A549 (cell line): Measurements from ENCODE around the gene IKZF3. TPM values are rescaled to one million over a fixed set of nuclear protein-coding genes. Genes with fewer than 3 reads are reported as not detected.

Experiments
- ATAC-seq, 2 experiments: fragments of 200-7000 bp in 1 of 2; fragments of >200 bp in 1 of 2; cut with Nextera tagmentation in 1 of 2; cut with Tn5 transposase in 1 of 2; 3 replicates each; pipeline versions ENCODE4 v1.8.0 to v1.9.1; 2018 to 2020; ENCODE audit warnings: mild to moderate bottlenecking in 1 of 2, moderate library complexity in 1 of 2
- CTCF ChIA-PET: fragments of 300-600 bp; sonication (Branson Sonifier 250); formaldehyde crosslinking; extraction: SDS; loops from one replicate; lab custom pipeline; 2021; ENCODE audit warnings: antibody characterized with exemption, inconsistent platforms; lab: Yijun Ruan, JAX
- POLR2A ChIA-PET: fragments of 350-600 bp; formaldehyde crosslinking; extraction: SDS; loops from one replicate; lab custom pipeline; 2021; ENCODE audit warnings: antibody characterized with exemption, inconsistent platforms; lab: Yijun Ruan, JAX
- DNase-seq, 2 experiments: peaks; one replicate each; pipeline versions ENCODE4 v3.0.0 to v3.0.0-alpha.2; 2011 to 2016; ENCODE audit warnings: low read depth in 1 of 2, low spot score in 1 of 2
- FAIRE-seq: peaks from 2 replicates; lab custom pipeline; 2011; peaks lifted over from hg19 to GRCh38; lab: Jason Lieb, UNC
- H3K27ac ChIP-seq, 2 experiments: fragments of >200 bp; sonication (Bioruptor Twin); formaldehyde crosslinking; 3 replicates each; pipeline ENCODE4 v1.5.1; 2016 to 2017
- H3K4me1 ChIP-seq: fragments of >200 bp; sonication (Bioruptor Twin); formaldehyde crosslinking; 3 replicates; pipeline ENCODE4 v1.6.1; 2016
- H3K4me2 ChIP-seq: fragments of >200 bp; sonication (Bioruptor Twin); formaldehyde crosslinking; 3 replicates; pipeline ENCODE4 v1.6.1; 2016
- H3K4me3 ChIP-seq: fragments of >200 bp; sonication (Bioruptor Twin); formaldehyde crosslinking; 3 replicates; pipeline ENCODE4 v1.5.1; 2016
- H3K9me3 ChIP-seq: fragments of >200 bp; sonication (Bioruptor Twin); formaldehyde crosslinking; 3 replicates; pipeline ENCODE4 v1.6.1; 2016
- CEBPB ChIP-seq, 2 experiments: fragments of >200 bp in 1 of 2; sonication (Bioruptor Twin) in 1 of 2; formaldehyde crosslinking in 1 of 2; IDR thresholded peaks; 2 replicates each; pipeline ENCODE4 v1.6.1; 2012 to 2016
- EHF ChIP-seq: fragments of 250-450 bp; sonication (Bioruptor Pico); IDR thresholded peaks from 2 replicates; pipeline ENCODE4 v1.5.0; 2020; ENCODE audit warnings: mild to moderate bottlenecking
- ESRRA ChIP-seq: fragments of 150-350 bp; IDR thresholded peaks from 2 replicates; pipeline ENCODE4 v1.6.1; 2014; ENCODE audit warnings: mild to moderate bottlenecking, low read length, borderline replicate concordance
- FOSB ChIP-seq: fragments of 250-450 bp; sonication (Bioruptor Pico); IDR thresholded peaks from 2 replicates; pipeline ENCODE4 v1.5.0; 2020; ENCODE audit warnings: mild to moderate bottlenecking, moderate library complexity
- HDAC2 ChIP-seq: fragments of 200-600 bp; sonication (generic); IDR thresholded peaks from 2 replicates; pipeline ENCODE4 v1.6.1; 2016
- HOXB13 ChIP-seq: fragments of 250-450 bp; sonication (Bioruptor Pico); IDR thresholded peaks from 2 replicates; pipeline ENCODE4 v1.5.0; 2020; ENCODE audit warnings: low read depth, mild to moderate bottlenecking, moderate library complexity
- KDM5A ChIP-seq: fragments of 200-600 bp; sonication (generic); IDR thresholded peaks from 2 replicates; pipeline ENCODE4 v1.6.1; 2016; ENCODE audit warnings: antibody characterized with exemption, mild to moderate bottlenecking
- NR3C1 ChIP-seq: fragments of >200 bp; sonication (Bioruptor Twin); formaldehyde crosslinking; IDR thresholded peaks from 3 replicates; pipeline ENCODE4 v1.6.1; 2017
- RAD21 ChIP-seq, 2 experiments: fragments of >200 bp in 1 of 2; sonication (Bioruptor Twin) in 1 of 2; formaldehyde crosslinking in 1 of 2; IDR thresholded peaks in 1 of 2; conservative IDR thresholded peaks in 1 of 2; 2 replicates in 1 of 2; 3 replicates in 1 of 2; pipeline ENCODE4 v1.6.1; 2012 to 2018; ENCODE audit warnings: inconsistent platforms in 1 of 2
- RFX5 ChIP-seq: fragments of 450-650 bp; IDR thresholded peaks from 2 replicates; pipeline ENCODE4 v1.7.1; 2014; ENCODE audit warnings: antibody characterized with exemption, mild to moderate bottlenecking, moderate library complexity
- SMC3 ChIP-seq: fragments of >200 bp; sonication (Bioruptor Twin); formaldehyde crosslinking; IDR thresholded peaks from 3 replicates; pipeline ENCODE4 v1.6.1; 2018; ENCODE audit warnings: inconsistent platforms
- TP53 ChIP-seq: fragments of 250-450 bp; sonication (Bioruptor Pico); IDR thresholded peaks from 2 replicates; pipeline ENCODE4 v1.5.0; 2021; ENCODE audit warnings: mild to moderate bottlenecking, moderate library complexity
- ZFP36 ChIP-seq: fragments of 450-650 bp; IDR thresholded peaks from 2 replicates; pipeline ENCODE4 v1.6.1; 2014; ENCODE audit warnings: borderline replicate concordance; ENCODE audit not compliant: partially characterized antibody
- WGBS: methylation state at CpG from one replicate; pipeline ENCODE4 v1.1.6; 2017; ENCODE audit errors: missing lambda C conversion rate; 5-methylcytosine and 5-hydroxymethylcytosine counted together
- polyA plus RNA-seq, 4 experiments: library from polyadenylated mRNA; depleted of rRNA in 3 of 4; stranded (reverse); fragments of >200 nt; fragmentation: RNase III in 1 of 4; extraction: RNeasy Plus Mini Kit Qiagen cat#74134 plus additional on column Dnase treatment in 1 of 4; gene quantifications; 2 replicates in 3 of 4; 3 replicates in 1 of 4; pipeline ENCODE4 v1.2.3, GENCODE V29; 2011 to 2017
- TF ChIP-seq, protein P1 (sequence below): IDR thresholded peaks from 2 replicates; pipeline ENCODE4 v1.6.1; 2012
- TF ChIP-seq, protein P2 (sequence below): fragments of >200 bp; sonication (Bioruptor Twin); formaldehyde crosslinking; IDR thresholded peaks from 3 replicates; pipeline ENCODE4 v1.5.1; 2016
- TF ChIP-seq, protein P3 (sequence below): fragments of >200 bp; sonication (Bioruptor Twin); formaldehyde crosslinking; IDR thresholded peaks from 2 replicates; pipeline ENCODE4 v1.6.1; 2016
- TF ChIP-seq, protein P4 (sequence below): fragments of >200 bp; sonication (Bioruptor Twin); formaldehyde crosslinking; IDR thresholded peaks from 3 replicates; pipeline ENCODE4 v1.6.1; 2016
- TF ChIP-seq, protein P5 (sequence below): IDR thresholded peaks from 2 replicates; pipeline ENCODE4 v1.6.1; 2012
- TF ChIP-seq, protein P6 (sequence below): fragments of 450-650 bp; IDR thresholded peaks from 2 replicates; pipeline ENCODE4 v1.6.1; 2014; ENCODE audit warnings: antibody characterized with exemption
- TF ChIP-seq, protein P7 (sequence below): fragments of 150-350 bp; IDR thresholded peaks from 2 replicates; pipeline ENCODE4 v1.6.1; 2014; ENCODE audit warnings: low read depth, mild to moderate bottlenecking, low read length

Gene IKZF3
- polyA plus RNA-seq, 2 of the 4 experiments (the other 2 are of a cell fraction) = not detected

DNA sequence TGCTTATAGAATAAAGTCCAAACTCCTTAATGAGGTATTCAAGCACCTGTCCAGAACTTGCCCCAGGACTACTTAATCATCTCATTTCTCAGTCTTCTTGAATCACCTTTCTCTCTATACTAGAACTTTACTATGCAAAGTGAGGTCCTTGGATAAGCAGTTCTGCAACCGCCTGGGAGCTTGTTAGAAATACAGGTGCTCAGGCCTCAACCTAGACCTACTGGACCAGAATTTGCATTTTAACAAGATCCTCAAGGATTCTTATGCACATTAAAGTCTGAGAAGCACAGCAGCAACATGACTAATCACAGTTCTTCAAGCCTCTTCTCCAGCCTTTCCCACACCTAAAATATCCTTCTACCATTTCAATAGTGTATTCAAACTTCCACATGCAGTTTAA, 64.7 kb downstream of the IKZF3 start:
- H3K27ac ChIP-seq = no peak overlapping the region
- no peak overlapping the region for H3K4me2 ChIP-seq
- no peaks in the 10 kb centered on the region for H3K9me3 ChIP-seq
- no peak overlapping the region for H3K4me3 ChIP-seq
- DNase-seq (no peak), FAIRE-seq (no peak), ATAC-seq (no peak)
- ChIA-PET CTCF (no interaction called here), POLR2A (no interaction called here)
- TF ChIP-seq HDAC2 = no peak
- TF ChIP-seq TP53 (CRISPR knock-in tag) = no peak
- TF ChIP-seq, protein P1, sequence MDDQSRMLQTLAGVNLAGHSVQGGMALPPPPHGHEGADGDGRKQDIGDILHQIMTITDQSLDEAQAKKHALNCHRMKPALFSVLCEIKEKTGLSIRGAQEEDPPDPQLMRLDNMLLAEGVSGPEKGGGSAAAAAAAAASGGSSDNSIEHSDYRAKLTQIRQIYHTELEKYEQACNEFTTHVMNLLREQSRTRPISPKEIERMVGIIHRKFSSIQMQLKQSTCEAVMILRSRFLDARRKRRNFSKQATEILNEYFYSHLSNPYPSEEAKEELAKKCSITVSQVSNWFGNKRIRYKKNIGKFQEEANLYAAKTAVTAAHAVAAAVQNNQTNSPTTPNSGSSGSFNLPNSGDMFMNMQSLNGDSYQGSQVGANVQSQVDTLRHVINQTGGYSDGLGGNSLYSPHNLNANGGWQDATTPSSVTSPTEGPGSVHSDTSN = no peak
- TF ChIP-seq HOXB13 (CRISPR knock-in tag) = no peak
- TF ChIP-seq RAD21 (conservative IDR thresholded peaks at IDR 0.05 in 1 of 2, IDR thresholded peaks at IDR 0.05 in 1 of 2) = no peak
- TF ChIP-seq, protein P2, sequence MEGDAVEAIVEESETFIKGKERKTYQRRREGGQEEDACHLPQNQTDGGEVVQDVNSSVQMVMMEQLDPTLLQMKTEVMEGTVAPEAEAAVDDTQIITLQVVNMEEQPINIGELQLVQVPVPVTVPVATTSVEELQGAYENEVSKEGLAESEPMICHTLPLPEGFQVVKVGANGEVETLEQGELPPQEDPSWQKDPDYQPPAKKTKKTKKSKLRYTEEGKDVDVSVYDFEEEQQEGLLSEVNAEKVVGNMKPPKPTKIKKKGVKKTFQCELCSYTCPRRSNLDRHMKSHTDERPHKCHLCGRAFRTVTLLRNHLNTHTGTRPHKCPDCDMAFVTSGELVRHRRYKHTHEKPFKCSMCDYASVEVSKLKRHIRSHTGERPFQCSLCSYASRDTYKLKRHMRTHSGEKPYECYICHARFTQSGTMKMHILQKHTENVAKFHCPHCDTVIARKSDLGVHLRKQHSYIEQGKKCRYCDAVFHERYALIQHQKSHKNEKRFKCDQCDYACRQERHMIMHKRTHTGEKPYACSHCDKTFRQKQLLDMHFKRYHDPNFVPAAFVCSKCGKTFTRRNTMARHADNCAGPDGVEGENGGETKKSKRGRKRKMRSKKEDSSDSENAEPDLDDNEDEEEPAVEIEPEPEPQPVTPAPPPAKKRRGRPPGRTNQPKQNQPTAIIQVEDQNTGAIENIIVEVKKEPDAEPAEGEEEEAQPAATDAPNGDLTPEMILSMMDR = no peak
- TF ChIP-seq, protein P3, sequence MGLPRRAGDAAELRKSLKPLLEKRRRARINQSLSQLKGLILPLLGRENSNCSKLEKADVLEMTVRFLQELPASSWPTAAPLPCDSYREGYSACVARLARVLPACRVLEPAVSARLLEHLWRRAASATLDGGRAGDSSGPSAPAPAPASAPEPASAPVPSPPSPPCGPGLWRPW = no peak
- no peak for TF ChIP-seq FOSB (CRISPR knock-in tag)
- TF ChIP-seq NR3C1 = no peak
- no peak for TF ChIP-seq ZFP36
- H3K4me1 ChIP-seq = no peaks in the 10 kb centered on the region
- 4% methylated on average over 1 of the region's 1 CpG for WGBS

DNA sequence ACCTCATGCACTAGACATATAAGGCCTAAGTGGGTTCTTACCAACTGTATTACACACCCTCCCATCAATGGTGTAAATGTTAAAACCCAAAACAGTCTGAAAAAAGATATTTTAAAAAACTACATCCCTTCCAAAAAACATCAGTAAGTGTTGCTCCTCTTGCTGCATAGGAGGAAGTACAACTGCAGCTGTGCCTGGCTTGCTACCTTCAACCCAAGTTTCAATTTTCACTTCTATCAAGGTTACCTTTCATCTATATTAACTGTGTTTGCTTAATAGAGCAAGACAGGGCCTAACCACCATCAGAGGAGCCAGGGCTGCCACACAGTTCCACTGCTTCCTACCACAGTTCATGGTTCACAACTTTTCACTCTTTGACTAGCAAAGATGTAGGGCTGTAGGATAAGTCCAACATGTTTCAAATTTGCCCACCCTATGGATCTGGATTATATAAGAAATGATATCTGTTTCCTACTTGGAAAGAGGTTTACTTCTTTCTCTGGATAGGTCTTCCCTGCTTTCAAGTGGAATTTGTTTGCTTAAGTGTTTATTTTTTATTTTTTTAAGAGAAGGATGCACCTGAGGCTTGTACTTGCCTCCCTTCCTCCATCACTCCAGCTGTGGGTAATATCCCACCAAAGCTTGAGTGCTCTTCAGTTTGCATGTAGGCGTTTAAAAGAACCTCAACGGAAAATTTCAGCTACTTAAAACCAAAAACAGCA, 69.7 kb downstream of the IKZF3 start:
- FAIRE-seq (no peak), DNase-seq (no peak), ATAC-seq (no peak)
- Histone ChIP-seq H3K4me1 (no peaks in the 10 kb centered on the region), H3K9me3 (no peaks in the 10 kb centered on the region), H3K4me2 (no peak overlapping the region), H3K4me3 (no peak overlapping the region), H3K27ac (no peak overlapping the region)
- WGBS = 48% methylated on average over 2 of the region's 2 CpGs
- POLR2A ChIA-PET = no interaction called here
- TF ChIP-seq RFX5 (no peak), NR3C1 (no peak), ESRRA (no peak), SMC3 (no peak), EHF (CRISPR knock-in tag) (no peak), HOXB13 (CRISPR knock-in tag) (no peak), KDM5A (no peak), CEBPB (IDR thresholded peaks at IDR 0.05) (no peak)
- TF ChIP-seq, protein P4, sequence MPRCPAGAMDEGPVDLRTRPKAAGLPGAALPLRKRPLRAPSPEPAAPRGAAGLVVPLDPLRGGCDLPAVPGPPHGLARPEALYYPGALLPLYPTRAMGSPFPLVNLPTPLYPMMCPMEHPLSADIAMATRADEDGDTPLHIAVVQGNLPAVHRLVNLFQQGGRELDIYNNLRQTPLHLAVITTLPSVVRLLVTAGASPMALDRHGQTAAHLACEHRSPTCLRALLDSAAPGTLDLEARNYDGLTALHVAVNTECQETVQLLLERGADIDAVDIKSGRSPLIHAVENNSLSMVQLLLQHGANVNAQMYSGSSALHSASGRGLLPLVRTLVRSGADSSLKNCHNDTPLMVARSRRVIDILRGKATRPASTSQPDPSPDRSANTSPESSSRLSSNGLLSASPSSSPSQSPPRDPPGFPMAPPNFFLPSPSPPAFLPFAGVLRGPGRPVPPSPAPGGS = no peak
- TF ChIP-seq, protein P5, sequence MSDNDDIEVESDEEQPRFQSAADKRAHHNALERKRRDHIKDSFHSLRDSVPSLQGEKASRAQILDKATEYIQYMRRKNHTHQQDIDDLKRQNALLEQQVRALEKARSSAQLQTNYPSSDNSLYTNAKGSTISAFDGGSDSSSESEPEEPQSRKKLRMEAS = no peak
- TF ChIP-seq, protein P6, sequence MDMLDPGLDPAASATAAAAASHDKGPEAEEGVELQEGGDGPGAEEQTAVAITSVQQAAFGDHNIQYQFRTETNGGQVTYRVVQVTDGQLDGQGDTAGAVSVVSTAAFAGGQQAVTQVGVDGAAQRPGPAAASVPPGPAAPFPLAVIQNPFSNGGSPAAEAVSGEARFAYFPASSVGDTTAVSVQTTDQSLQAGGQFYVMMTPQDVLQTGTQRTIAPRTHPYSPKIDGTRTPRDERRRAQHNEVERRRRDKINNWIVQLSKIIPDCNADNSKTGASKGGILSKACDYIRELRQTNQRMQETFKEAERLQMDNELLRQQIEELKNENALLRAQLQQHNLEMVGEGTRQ = no peak
- TF ChIP-seq, protein P1 = no peak
- TF ChIP-seq, protein P7, sequence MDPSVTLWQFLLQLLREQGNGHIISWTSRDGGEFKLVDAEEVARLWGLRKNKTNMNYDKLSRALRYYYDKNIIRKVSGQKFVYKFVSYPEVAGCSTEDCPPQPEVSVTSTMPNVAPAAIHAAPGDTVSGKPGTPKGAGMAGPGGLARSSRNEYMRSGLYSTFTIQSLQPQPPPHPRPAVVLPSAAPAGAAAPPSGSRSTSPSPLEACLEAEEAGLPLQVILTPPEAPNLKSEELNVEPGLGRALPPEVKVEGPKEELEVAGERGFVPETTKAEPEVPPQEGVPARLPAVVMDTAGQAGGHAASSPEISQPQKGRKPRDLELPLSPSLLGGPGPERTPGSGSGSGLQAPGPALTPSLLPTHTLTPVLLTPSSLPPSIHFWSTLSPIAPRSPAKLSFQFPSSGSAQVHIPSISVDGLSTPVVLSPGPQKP = no peak
- CTCF ChIA-PET = interaction anchor here (1.4 kb wide), 1 partner anchor 10 kb away, joined by 3 read pairs; no protein-coding TSS in a partner anchor
